Measurements from ENCODE around the gene LRP2.

The LRP2 gene

DNA sequence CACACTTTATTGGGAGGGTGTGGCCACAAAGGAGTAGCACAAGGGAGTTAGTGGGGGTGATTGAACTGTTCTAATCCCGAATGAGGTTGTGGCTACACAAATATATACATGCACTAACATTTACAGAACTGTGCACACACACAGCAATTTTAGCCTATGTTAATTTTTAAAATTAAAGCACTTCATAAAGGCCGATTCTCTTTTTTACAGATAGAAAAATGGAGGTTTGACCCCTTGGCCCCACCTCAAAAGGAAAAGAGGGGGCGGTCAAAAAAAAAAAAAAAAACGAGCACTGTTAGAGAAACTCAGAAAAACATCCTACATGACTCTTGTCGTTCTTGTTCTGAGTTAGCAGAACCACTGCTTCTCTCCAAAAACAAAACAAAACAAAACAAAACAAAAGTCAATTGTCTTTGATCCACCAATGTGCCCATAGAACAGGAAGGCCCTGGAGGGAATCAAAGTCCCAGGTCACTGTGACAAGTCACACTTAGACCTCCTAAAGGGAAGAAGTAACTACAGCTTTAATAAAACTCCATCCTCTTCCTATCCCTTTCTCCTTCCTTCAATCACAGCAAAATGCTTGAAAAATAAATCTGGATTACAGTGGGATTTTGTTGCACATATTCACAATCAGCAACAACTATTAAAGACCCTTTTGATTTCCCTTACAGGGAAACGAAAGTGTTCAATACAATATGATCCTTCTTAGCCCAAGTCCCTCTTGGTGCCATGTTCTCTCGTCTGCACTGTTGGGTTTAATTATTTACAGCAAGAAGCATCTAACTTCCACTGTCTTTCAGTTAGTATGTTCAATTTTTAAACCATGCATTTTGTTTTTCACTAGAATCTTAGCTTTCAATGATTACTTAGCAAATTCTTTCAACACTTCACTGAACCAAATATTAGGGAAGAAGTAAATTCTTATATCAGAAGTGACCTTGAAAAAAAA, 16.6 kb downstream of the LRP2 start:
- ChIA-PET CTCF (no interaction called here), POLR2A (no interaction called here)
- H3K4me1 ChIP-seq (ENCODE audit: control insufficient read depth, insufficient read depth, low read length): peaks cover 6% of the 10 kb centered on the region
- H3K9me3 ChIP-seq (ENCODE audit: control insufficient read depth, insufficient read depth, low read depth, low read length): no peaks in the 10 kb centered on the region
- no peak overlapping the region for H3K27ac ChIP-seq (ENCODE audit: extremely low read depth, low read depth, low read length)
- no peak for TF ChIP-seq ZBTB21 (tag by site-specific recombination; IDR thresholded peaks at IDR 0.05)
- TF ChIP-seq, protein P1, sequence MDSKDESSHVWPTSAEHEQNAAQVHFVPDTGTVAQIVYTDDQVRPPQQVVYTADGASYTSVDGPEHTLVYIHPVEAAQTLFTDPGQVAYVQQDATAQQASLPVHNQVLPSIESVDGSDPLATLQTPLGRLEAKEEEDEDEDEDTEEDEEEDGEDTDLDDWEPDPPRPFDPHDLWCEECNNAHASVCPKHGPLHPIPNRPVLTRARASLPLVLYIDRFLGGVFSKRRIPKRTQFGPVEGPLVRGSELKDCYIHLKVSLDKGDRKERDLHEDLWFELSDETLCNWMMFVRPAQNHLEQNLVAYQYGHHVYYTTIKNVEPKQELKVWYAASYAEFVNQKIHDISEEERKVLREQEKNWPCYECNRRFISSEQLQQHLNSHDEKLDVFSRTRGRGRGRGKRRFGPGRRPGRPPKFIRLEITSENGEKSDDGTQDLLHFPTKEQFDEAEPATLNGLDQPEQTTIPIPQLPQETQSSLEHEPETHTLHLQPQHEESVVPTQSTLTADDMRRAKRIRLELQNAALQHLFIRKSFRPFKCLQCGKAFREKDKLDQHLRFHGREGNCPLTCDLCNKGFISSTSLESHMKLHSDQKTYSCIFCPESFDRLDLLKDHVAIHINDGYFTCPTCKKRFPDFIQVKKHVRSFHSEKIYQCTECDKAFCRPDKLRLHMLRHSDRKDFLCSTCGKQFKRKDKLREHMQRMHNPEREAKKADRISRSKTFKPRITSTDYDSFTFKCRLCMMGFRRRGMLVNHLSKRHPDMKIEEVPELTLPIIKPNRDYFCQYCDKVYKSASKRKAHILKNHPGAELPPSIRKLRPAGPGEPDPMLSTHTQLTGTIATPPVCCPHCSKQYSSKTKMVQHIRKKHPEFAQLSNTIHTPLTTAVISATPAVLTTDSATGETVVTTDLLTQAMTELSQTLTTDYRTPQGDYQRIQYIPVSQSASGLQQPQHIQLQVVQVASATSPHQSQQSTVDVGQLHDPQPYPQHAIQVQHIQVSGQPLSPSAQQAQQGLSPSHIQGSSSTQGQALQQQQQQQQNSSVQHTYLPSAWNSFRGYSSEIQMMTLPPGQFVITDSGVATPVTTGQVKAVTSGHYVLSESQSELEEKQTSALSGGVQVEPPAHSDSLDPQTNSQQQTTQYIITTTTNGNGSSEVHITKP (tag by site-specific recombination; IDR thresholded peaks at IDR 0.05): peak; percentile 65
- TF ChIP-seq, protein P2, sequence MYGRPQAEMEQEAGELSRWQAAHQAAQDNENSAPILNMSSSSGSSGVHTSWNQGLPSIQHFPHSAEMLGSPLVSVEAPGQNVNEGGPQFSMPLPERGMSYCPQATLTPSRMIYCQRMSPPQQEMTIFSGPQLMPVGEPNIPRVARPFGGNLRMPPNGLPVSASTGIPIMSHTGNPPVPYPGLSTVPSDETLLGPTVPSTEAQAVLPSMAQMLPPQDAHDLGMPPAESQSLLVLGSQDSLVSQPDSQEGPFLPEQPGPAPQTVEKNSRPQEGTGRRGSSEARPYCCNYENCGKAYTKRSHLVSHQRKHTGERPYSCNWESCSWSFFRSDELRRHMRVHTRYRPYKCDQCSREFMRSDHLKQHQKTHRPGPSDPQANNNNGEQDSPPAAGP (tag by site-specific recombination; IDR thresholded peaks at IDR 0.05): no peak
- TF ChIP-seq, protein P3, sequence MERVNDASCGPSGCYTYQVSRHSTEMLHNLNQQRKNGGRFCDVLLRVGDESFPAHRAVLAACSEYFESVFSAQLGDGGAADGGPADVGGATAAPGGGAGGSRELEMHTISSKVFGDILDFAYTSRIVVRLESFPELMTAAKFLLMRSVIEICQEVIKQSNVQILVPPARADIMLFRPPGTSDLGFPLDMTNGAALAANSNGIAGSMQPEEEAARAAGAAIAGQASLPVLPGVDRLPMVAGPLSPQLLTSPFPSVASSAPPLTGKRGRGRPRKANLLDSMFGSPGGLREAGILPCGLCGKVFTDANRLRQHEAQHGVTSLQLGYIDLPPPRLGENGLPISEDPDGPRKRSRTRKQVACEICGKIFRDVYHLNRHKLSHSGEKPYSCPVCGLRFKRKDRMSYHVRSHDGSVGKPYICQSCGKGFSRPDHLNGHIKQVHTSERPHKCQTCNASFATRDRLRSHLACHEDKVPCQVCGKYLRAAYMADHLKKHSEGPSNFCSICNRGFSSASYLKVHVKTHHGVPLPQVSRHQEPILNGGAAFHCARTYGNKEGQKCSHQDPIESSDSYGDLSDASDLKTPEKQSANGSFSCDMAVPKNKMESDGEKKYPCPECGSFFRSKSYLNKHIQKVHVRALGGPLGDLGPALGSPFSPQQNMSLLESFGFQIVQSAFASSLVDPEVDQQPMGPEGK (tag by site-specific recombination; IDR thresholded peaks at IDR 0.05): no peak
- TF ChIP-seq, protein P4, sequence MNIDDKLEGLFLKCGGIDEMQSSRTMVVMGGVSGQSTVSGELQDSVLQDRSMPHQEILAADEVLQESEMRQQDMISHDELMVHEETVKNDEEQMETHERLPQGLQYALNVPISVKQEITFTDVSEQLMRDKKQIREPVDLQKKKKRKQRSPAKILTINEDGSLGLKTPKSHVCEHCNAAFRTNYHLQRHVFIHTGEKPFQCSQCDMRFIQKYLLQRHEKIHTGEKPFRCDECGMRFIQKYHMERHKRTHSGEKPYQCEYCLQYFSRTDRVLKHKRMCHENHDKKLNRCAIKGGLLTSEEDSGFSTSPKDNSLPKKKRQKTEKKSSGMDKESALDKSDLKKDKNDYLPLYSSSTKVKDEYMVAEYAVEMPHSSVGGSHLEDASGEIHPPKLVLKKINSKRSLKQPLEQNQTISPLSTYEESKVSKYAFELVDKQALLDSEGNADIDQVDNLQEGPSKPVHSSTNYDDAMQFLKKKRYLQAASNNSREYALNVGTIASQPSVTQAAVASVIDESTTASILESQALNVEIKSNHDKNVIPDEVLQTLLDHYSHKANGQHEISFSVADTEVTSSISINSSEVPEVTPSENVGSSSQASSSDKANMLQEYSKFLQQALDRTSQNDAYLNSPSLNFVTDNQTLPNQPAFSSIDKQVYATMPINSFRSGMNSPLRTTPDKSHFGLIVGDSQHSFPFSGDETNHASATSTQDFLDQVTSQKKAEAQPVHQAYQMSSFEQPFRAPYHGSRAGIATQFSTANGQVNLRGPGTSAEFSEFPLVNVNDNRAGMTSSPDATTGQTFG (tag by site-specific recombination; IDR thresholded peaks at IDR 0.05; ENCODE audit: borderline replicate concordance): no peak
- TF ChIP-seq, protein P5, sequence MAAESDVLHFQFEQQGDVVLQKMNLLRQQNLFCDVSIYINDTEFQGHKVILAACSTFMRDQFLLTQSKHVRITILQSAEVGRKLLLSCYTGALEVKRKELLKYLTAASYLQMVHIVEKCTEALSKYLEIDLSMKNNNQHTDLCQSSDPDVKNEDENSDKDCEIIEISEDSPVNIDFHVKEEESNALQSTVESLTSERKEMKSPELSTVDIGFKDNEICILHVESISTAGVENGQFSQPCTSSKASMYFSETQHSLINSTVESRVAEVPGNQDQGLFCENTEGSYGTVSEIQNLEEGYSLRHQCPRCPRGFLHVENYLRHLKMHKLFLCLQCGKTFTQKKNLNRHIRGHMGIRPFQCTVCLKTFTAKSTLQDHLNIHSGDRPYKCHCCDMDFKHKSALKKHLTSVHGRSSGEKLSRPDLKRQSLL (tag by site-specific recombination; IDR thresholded peaks at IDR 0.05): no peak
- 0 out of 2 replicates have a peak, but pooled peaks have one; percentile 43 for TF ChIP-seq KLF1 (tag by site-specific recombination; IDR thresholded peaks at IDR 0.05)
- no peak for TF ChIP-seq ZNF23 (tag by site-specific recombination; IDR thresholded peaks at IDR 0.05; ENCODE audit: borderline replicate concordance)
- no peak for TF ChIP-seq WT1 (tag by site-specific recombination; IDR thresholded peaks at IDR 0.05)
- TF ChIP-seq, protein P6, sequence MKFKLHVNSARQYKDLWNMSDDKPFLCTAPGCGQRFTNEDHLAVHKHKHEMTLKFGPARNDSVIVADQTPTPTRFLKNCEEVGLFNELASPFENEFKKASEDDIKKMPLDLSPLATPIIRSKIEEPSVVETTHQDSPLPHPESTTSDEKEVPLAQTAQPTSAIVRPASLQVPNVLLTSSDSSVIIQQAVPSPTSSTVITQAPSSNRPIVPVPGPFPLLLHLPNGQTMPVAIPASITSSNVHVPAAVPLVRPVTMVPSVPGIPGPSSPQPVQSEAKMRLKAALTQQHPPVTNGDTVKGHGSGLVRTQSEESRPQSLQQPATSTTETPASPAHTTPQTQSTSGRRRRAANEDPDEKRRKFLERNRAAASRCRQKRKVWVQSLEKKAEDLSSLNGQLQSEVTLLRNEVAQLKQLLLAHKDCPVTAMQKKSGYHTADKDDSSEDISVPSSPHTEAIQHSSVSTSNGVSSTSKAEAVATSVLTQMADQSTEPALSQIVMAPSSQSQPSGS (tag by site-specific recombination; IDR thresholded peaks at IDR 0.05; ENCODE audit: low read depth): no peak
- no peak for TF ChIP-seq ZNF670 (tag by site-specific recombination; IDR thresholded peaks at IDR 0.05; ENCODE audit: low read depth)
- TF ChIP-seq ZNF132 (tag by site-specific recombination; IDR thresholded peaks at IDR 0.05; ENCODE audit: borderline replicate concordance): no peak
- TF ChIP-seq ZNF175 (tag by site-specific recombination; IDR thresholded peaks at IDR 0.05): no peak
- no peak for TF ChIP-seq ZBTB7A (tag by site-specific recombination; IDR thresholded peaks at IDR 0.05; ENCODE audit: low read depth)
- TF ChIP-seq ZNF223 (tag by site-specific recombination; IDR thresholded peaks at IDR 0.05): no peak
- H3K4me3 ChIP-seq (ENCODE audit: low read depth, low read length): no peak overlapping the region
- no peaks in the 10 kb centered on the region for H3K36me3 ChIP-seq (ENCODE audit: control insufficient read depth in 2 of 2, insufficient read depth in 1 of 2, low read length in 2 of 2)

Data from HEK293 (cell line).